Measurements from ENCODE around the gene HS3ST4.

Gene HS3ST4

GRCh38 chr16:26120729-26121128 lies 429.0 kb downstream of the HS3ST4 start:
- DNase-seq: no peak

GRCh38 chr16:26128296-26128695 lies 436.5 kb downstream of the HS3ST4 start:
- no peak for DNase-seq

- DNase-seq: no peak
Observed at GRCh38 chr16:26129997-26130396, 438.2 kb downstream of the HS3ST4 start.

GRCh38 chr16:26133416-26134093 lies 441.8 kb downstream of the HS3ST4 start:
- no peak for DNase-seq

- DNase-seq: no peak
Observed at GRCh38 chr16:26134588-26134987, 442.8 kb downstream of the HS3ST4 start.

GRCh38 chr16:26137956-26138355 lies 446.2 kb downstream of the HS3ST4 start:
- no peak for DNase-seq

GRCh38 chr16:26139091-26139490 lies 447.3 kb downstream of the HS3ST4 start:
- DNase-seq: no peak

- DNase-seq: no peak
Observed at GRCh38 chr16:26139884-26140283, 448.1 kb downstream of the HS3ST4 start.

GRCh38 chr16:26149364-26150190 lies 457.8 kb downstream of the HS3ST4 start:
- no peak for DNase-seq

GRCh38 chr16:26155221-26155620 lies 463.5 kb downstream of the HS3ST4 start:
- DNase-seq: no peak

- no peak for DNase-seq
Observed at GRCh38 chr16:26157319-26157718, 465.6 kb downstream of the HS3ST4 start.

GRCh38 chr16:26158142-26158759 lies 466.5 kb downstream of the HS3ST4 start:
- no peak for DNase-seq

- DNase-seq: no peak
Observed at GRCh38 chr16:26161461-26162180, 469.9 kb downstream of the HS3ST4 start.

- DNase-seq: no peak
Observed at GRCh38 chr16:26169473-26169872, 477.7 kb downstream of the HS3ST4 start.

- no peak for DNase-seq
Observed at GRCh38 chr16:26175944-26176343, 484.2 kb downstream of the HS3ST4 start.

GRCh38 chr16:26177438-26177837 lies 485.7 kb downstream of the HS3ST4 start:
- no peak for DNase-seq

- no peak for DNase-seq
Observed at GRCh38 chr16:26178298-26178697, 486.5 kb downstream of the HS3ST4 start.

- DNase-seq: no peak
Observed at GRCh38 chr16:26186091-26186615, 494.4 kb downstream of the HS3ST4 start.
